ENCODE measurements around the gene NCAM1. TPM values are rescaled to one million over a fixed set of nuclear protein-coding genes. Genes with fewer than 3 reads are reported as not detected.

The NCAM1 gene
- total RNA-seq, 4 donors from 2014 or later: 56.3 to 193 (median 70.2) TPM

DNA sequence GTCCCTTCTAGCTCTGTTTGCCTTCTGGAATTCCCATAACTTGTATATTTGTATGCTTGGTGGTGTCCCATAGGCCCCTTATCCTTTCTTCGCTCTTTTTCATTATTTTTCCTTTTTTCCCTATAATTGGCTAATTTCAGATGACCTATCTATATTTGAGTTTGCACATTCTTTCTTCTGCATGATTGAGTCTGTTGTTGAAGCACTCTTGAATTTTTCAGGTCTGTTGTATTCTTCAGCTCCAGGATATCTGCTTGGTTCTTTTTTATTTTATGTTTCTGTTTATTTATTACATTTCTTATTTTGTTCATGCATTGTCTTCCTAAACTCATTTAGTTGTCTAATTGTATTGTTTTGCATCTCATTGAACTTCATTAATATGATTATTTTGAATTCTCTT lies 28.0 kb downstream of the NCAM1 start:
- Histone ChIP-seq H3K36me3 (no peaks in the 10 kb centered on the region), H3K27ac (no peak overlapping the region), H3K27me3 (no peaks in the 10 kb centered on the region), H3K9me3 (peaks cover 0 to 31% (median 0%) of the 10 kb centered on the region in 3 donors), H3K4me1 (no peaks in the 10 kb centered on the region), H3K4me3 (no peak overlapping the region)
- no peak for ATAC-seq
- TF ChIP-seq POLR2A (IDR thresholded peaks at IDR 0.05): no peak
- TF ChIP-seq POLR2AphosphoS5 (IDR thresholded peaks at IDR 0.05): no peak
- no peak for TF ChIP-seq EP300 (IDR thresholded peaks at IDR 0.05)
- TF ChIP-seq, protein P1, sequence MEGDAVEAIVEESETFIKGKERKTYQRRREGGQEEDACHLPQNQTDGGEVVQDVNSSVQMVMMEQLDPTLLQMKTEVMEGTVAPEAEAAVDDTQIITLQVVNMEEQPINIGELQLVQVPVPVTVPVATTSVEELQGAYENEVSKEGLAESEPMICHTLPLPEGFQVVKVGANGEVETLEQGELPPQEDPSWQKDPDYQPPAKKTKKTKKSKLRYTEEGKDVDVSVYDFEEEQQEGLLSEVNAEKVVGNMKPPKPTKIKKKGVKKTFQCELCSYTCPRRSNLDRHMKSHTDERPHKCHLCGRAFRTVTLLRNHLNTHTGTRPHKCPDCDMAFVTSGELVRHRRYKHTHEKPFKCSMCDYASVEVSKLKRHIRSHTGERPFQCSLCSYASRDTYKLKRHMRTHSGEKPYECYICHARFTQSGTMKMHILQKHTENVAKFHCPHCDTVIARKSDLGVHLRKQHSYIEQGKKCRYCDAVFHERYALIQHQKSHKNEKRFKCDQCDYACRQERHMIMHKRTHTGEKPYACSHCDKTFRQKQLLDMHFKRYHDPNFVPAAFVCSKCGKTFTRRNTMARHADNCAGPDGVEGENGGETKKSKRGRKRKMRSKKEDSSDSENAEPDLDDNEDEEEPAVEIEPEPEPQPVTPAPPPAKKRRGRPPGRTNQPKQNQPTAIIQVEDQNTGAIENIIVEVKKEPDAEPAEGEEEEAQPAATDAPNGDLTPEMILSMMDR (IDR thresholded peaks at IDR 0.05): no peak
- 93 to 100% methylated on average over 1 of the region's 1 CpG for WGBS, 2 donors (ENCODE audit: low coverage in 1 of 2)

DNA sequence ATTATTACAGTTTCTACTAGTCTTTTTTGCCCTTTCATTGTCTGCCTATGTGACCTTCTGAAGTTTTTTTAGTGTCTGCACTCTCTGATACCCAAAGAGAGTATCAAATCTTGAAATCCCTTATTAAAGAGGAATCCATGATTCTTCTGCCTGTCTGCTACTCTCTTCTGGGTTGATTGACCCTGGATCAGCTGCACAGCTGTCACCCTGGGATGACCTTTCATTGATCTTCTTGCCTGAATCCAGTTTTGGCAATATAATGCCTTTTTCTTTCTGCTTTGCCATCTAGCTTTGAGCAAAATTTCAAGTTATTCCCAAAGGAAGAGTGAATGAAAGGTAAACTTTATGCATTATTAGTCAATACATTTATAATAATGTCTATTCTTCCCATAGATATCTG lies 32.6 kb downstream of the NCAM1 start:
- peaks cover 0 to 13% (median 0%) of the 10 kb centered on the region in 3 donors for H3K9me3 ChIP-seq

DNA sequence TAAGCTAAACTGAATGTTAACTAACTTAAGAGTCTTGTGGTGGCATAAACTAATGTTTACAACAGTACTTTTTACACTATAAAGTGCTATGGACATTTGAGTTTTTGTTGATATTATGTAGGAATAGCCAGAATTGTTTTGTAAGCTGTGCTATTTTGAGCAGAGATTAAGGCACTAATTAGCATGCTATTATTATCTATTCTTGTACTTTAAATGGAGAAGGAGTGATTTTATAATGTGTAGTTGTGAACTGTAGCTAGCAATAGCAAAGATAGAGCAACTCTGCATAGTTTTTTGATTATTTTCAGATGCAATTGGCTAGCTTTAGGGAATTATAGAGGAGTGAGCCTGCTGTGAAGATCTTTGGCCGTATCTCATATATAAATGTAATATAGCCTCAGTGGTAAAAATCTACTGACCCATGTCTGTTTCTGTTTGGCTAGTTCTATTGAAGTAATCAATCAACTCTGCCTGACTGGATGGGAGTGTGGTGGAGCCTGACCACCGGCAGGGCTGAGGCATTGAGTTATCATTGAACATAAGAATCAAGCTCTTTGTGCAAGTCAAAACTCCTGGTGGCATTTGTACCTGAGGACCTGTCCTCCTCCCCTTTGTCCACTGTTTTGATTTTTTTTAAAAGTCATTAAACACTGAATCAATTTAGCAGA lies 34.3 kb downstream of the NCAM1 start:
- no peak overlapping the region for H3K27ac ChIP-seq

More for the DNA sequence above, 32.6 kb downstream of the NCAM1 start:
- ATAC-seq: no peak
- no peaks in the 10 kb centered on the region for H3K4me1 ChIP-seq
- H3K36me3 ChIP-seq: no peaks in the 10 kb centered on the region
- no peaks in the 10 kb centered on the region for H3K27me3 ChIP-seq
- no peak overlapping the region for H3K4me3 ChIP-seq
- TF ChIP-seq, protein P1 (IDR thresholded peaks at IDR 0.05): no peak
- no peak for TF ChIP-seq POLR2A (IDR thresholded peaks at IDR 0.05)
- no peak for TF ChIP-seq EP300 (IDR thresholded peaks at IDR 0.05)
- no peak overlapping the region for H3K27ac ChIP-seq

DNA sequence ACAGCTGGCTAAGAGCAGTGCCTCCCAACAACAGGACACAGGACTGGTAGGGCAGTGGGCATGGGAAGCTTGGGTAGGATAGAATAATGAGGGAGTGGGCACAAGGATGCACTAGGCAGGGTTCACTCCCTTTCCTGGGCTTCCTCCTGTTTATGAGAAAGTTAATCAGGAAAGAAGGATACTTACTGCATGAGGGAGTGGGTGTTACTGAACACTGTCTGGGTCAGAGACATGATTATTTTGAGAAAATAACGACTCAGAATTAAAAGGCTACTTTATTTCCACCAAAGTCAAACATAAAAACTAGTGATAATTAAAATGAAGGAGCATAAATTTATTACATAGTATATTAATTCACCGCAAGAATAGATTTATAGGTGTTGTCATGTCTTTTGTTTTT lies 35.8 kb downstream of the NCAM1 start:
- peaks cover 0 to 6% (median 0%) of the 10 kb centered on the region in 3 donors for H3K4me1 ChIP-seq
- ATAC-seq: no peak
- no peaks in the 10 kb centered on the region for H3K27me3 ChIP-seq
- no peaks in the 10 kb centered on the region for H3K36me3 ChIP-seq
- H3K9me3 ChIP-seq: no peaks in the 10 kb centered on the region
- H3K4me3 ChIP-seq: no peak overlapping the region
- 63 to 68% methylated on average over 2 of the region's 2 CpGs for WGBS, 2 donors (ENCODE audit: low coverage in 1 of 2)
- H3K27ac ChIP-seq: no peak overlapping the region
- TF ChIP-seq EP300 (IDR thresholded peaks at IDR 0.05) (no peak), POLR2AphosphoS5 (IDR thresholded peaks at IDR 0.05) (no peak), POLR2A (IDR thresholded peaks at IDR 0.05) (no peak)

More for the DNA sequence above, 34.3 kb downstream of the NCAM1 start:
- H3K27me3 ChIP-seq: no peaks in the 10 kb centered on the region
- no peaks in the 10 kb centered on the region for H3K36me3 ChIP-seq
- H3K4me1 ChIP-seq: no peaks in the 10 kb centered on the region
- H3K4me3 ChIP-seq: no peak overlapping the region
- ATAC-seq: no peak
- 50 to 67% methylated on average over 1 to 2 of the region's 2 CpGs for whole genome bisulfite sequencing, 2 donors (ENCODE audit: low coverage in 1 of 2)
- no peak for TF ChIP-seq POLR2AphosphoS5 (IDR thresholded peaks at IDR 0.05)
- TF ChIP-seq POLR2A (IDR thresholded peaks at IDR 0.05): no peak
- TF ChIP-seq EP300 (IDR thresholded peaks at IDR 0.05): no peak
- TF ChIP-seq, protein P1 (IDR thresholded peaks at IDR 0.05): no peak
- no peaks in the 10 kb centered on the region for H3K9me3 ChIP-seq

DNA sequence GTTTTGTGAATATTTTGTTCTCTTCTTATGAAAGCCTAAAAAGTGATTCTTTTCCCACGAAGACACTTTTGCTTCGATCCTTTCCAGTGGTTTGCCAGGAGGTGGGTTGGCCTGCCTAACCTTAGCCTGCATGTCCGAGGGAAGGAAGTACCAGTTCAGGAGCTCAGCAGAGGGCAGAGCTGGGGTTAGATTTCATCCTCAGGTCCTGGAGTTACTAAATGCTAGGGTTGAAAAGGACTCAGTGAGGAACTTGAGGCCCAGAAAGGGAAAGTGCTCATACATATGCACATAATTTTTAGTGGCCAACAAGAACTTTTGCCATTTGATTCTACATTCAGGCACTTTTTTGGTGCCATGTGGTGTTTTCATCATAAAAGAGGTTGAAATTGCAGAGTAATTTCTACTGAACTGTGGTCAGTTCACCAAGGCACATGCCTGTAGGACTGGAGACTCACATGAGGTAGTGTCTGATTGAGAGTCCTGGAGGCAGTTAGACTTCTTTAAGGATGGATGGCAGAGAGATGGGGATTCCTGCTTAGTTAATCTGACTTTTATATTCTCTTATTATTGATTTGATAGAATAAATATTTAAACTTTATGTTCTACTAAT lies 36.7 kb downstream of the NCAM1 start:
- Histone ChIP-seq H3K27ac (no peak overlapping the region), H3K4me1 (peaks cover 0 to 8% (median 0%) of the 10 kb centered on the region in 3 donors), H3K9me3 (no peaks in the 10 kb centered on the region), H3K27me3 (no peaks in the 10 kb centered on the region), H3K4me3 (no peak overlapping the region), H3K36me3 (no peaks in the 10 kb centered on the region)
- WGBS, 2 donors (ENCODE audit: low coverage in 1 of 2): 56 to 70% methylated on average over 2 to 3 of the region's 3 CpGs
- no peak for ATAC-seq
- TF ChIP-seq, protein P1 (IDR thresholded peaks at IDR 0.05): no peak
- no peak for TF ChIP-seq EP300 (IDR thresholded peaks at IDR 0.05)
- no peak for TF ChIP-seq POLR2A (IDR thresholded peaks at IDR 0.05)
- TF ChIP-seq POLR2AphosphoS5 (IDR thresholded peaks at IDR 0.05): no peak
